Activated CD4-positive, alpha-beta memory T cell treated with anti-CD3 and anti-CD28 coated beads, Interleukin-2, amount 10 ng/mL, durations not matched to agents 7 days and 5 days (primary cell): ENCODE results near the gene AJAP1. TPM values are rescaled to one million over a fixed set of nuclear protein-coding genes. Genes with fewer than 3 reads are reported as not detected.

Experiments
- CTCF ChIA-PET: fragments of 350-600 bp; sonication (Branson Sonifier 250); formaldehyde crosslinking; loops from one replicate; lab custom pipeline; 2021; ENCODE audit warnings: antibody characterized with exemption, inconsistent platforms; lab: Charles Lee
- POLR2A ChIA-PET: fragments of 350-600 bp; sonication (Branson Sonifier 250); formaldehyde crosslinking; loops from one replicate; lab custom pipeline; 2021; ENCODE audit warnings: antibody characterized with exemption; lab: Charles Lee
- DNase-seq: peaks from one replicate; pipeline ENCODE4 v3.0.0-alpha.2; 2020
- H3K27ac Mint-ChIP-seq: one replicate; pipeline ENCODE4 v1.8.0; 2021; ENCODE audit warnings: mild to moderate bottlenecking, mixed read lengths
- H3K27me3 Mint-ChIP-seq: one replicate; pipeline ENCODE4 v1.8.0; 2021; ENCODE audit warnings: mixed read lengths
- H3K36me3 Mint-ChIP-seq: one replicate; pipeline ENCODE4 v1.8.0; 2021; ENCODE audit warnings: low read depth, mixed read lengths
- H3K4me1 Mint-ChIP-seq: one replicate; pipeline ENCODE4 v1.8.0; 2021; ENCODE audit warnings: mixed read lengths
- H3K4me3 Mint-ChIP-seq: one replicate; pipeline ENCODE4 v1.8.0; 2021; ENCODE audit warnings: mild to moderate bottlenecking, mixed read lengths
- H3K9me3 Mint-ChIP-seq: one replicate; pipeline ENCODE4 v1.8.0; 2021; ENCODE audit warnings: mixed read lengths
- total RNA-seq, 2 experiments: library from RNA; stranded (reverse); gene quantifications; one replicate each; pipeline ENCODE4 v1.2.3, GENCODE V29; 2021

Gene AJAP1
- total RNA-seq, 2 experiments from 2014 or later, result not detected

- DNase-seq, result no peak
- H3K9me3 Mint-ChIP-seq, result no peaks in the 10 kb centered on the region
- no peak overlapping the region for H3K27ac Mint-ChIP-seq
- H3K4me1 Mint-ChIP-seq, result no peaks in the 10 kb centered on the region
- POLR2A ChIA-PET, result no interaction called here
- H3K4me3 Mint-ChIP-seq, result no peak overlapping the region
- CTCF ChIA-PET, result no interaction called here
- H3K36me3 Mint-ChIP-seq, result no peaks in the 10 kb centered on the region
- no peaks in the 10 kb centered on the region for H3K27me3 Mint-ChIP-seq
Observed at GRCh38 chr1:4733446-4734177, 79.2 kb downstream of the AJAP1 start.

- no peaks in the 10 kb centered on the region for H3K4me1 Mint-ChIP-seq
- ChIA-PET POLR2A (no interaction called here), CTCF (no interaction called here)
- H3K27me3 Mint-ChIP-seq, result no peaks in the 10 kb centered on the region
- no peak for DNase-seq
- H3K4me3 Mint-ChIP-seq, result no peak overlapping the region
- H3K36me3 Mint-ChIP-seq, result no peaks in the 10 kb centered on the region
- H3K27ac Mint-ChIP-seq, result no peak overlapping the region
- H3K9me3 Mint-ChIP-seq, result no peaks in the 10 kb centered on the region
Observed at GRCh38 chr1:4734219-4734618, 79.8 kb downstream of the AJAP1 start.

- Mint-ChIP-seq H3K4me3 (no peak overlapping the region), H3K27ac (no peak overlapping the region)
Observed at GRCh38 chr1:4734791-4735190, 80.4 kb downstream of the AJAP1 start.

GRCh38 chr1:4736254-4736653, 81.8 kb downstream of the AJAP1 start:
- H3K27me3 Mint-ChIP-seq, result no peaks in the 10 kb centered on the region
- no peak overlapping the region for H3K27ac Mint-ChIP-seq
- no peak for DNase-seq
- CTCF ChIA-PET, result no interaction called here
- H3K9me3 Mint-ChIP-seq, result no peaks in the 10 kb centered on the region
- H3K4me1 Mint-ChIP-seq, result no peaks in the 10 kb centered on the region
- H3K4me3 Mint-ChIP-seq, result no peak overlapping the region
- POLR2A ChIA-PET, result no interaction called here
- no peaks in the 10 kb centered on the region for H3K36me3 Mint-ChIP-seq

More at GRCh38 chr1:4734791-4735190, 80.4 kb downstream of the AJAP1 start:
- DNase-seq, result no peak
- ChIA-PET CTCF (no interaction called here), POLR2A (no interaction called here)
- Mint-ChIP-seq H3K36me3 (no peaks in the 10 kb centered on the region), H3K9me3 (no peaks in the 10 kb centered on the region), H3K4me1 (no peaks in the 10 kb centered on the region), H3K27me3 (no peaks in the 10 kb centered on the region)

GRCh38 chr1:4741876-4742423, 87.5 kb downstream of the AJAP1 start:
- Mint-ChIP-seq H3K4me1 (no peaks in the 10 kb centered on the region), H3K27ac (no peak overlapping the region)
- CTCF ChIA-PET, result no interaction called here

GRCh38 chr1:4743978-4744750, 89.8 kb downstream of the AJAP1 start:
- CTCF ChIA-PET, result no interaction called here
- Mint-ChIP-seq H3K4me1 (no peaks in the 10 kb centered on the region), H3K36me3 (no peaks in the 10 kb centered on the region), H3K9me3 (no peaks in the 10 kb centered on the region), H3K27ac (no peak overlapping the region), H3K4me3 (no peak overlapping the region), H3K27me3 (no peaks in the 10 kb centered on the region)
- DNase-seq, result no peak
- POLR2A ChIA-PET, result no interaction called here

More at GRCh38 chr1:4741876-4742423, 87.5 kb downstream of the AJAP1 start:
- Mint-ChIP-seq H3K9me3 (no peaks in the 10 kb centered on the region), H3K36me3 (no peaks in the 10 kb centered on the region), H3K4me3 (no peak overlapping the region), H3K27me3 (no peaks in the 10 kb centered on the region)
- no peak for DNase-seq
- POLR2A ChIA-PET, result no interaction called here

GRCh38 chr1:4745560-4745959, 91.2 kb downstream of the AJAP1 start:
- DNase-seq, result no peak
- no peak overlapping the region for H3K27ac Mint-ChIP-seq
- H3K36me3 Mint-ChIP-seq, result no peaks in the 10 kb centered on the region
- H3K4me3 Mint-ChIP-seq, result no peak overlapping the region
- no peaks in the 10 kb centered on the region for H3K4me1 Mint-ChIP-seq
- ChIA-PET POLR2A (no interaction called here), CTCF (no interaction called here)
- no peaks in the 10 kb centered on the region for H3K27me3 Mint-ChIP-seq
- H3K9me3 Mint-ChIP-seq, result no peaks in the 10 kb centered on the region

- Mint-ChIP-seq H3K4me1 (no peaks in the 10 kb centered on the region), H3K4me3 (no peak overlapping the region), H3K9me3 (no peaks in the 10 kb centered on the region), H3K27ac (no peak overlapping the region), H3K27me3 (no peaks in the 10 kb centered on the region), H3K36me3 (no peaks in the 10 kb centered on the region)
- DNase-seq, result no peak
- ChIA-PET POLR2A (no interaction called here), CTCF (no interaction called here)
Observed at GRCh38 chr1:4749406-4749805, 95.0 kb downstream of the AJAP1 start.

- ChIA-PET POLR2A (no interaction called here), CTCF (no interaction called here)
- no peak for DNase-seq
- Mint-ChIP-seq H3K36me3 (no peaks in the 10 kb centered on the region), H3K27me3 (no peaks in the 10 kb centered on the region), H3K9me3 (no peaks in the 10 kb centered on the region), H3K4me3 (no peak overlapping the region), H3K4me1 (no peaks in the 10 kb centered on the region), H3K27ac (no peak overlapping the region)
Observed at GRCh38 chr1:4750177-4750576, 95.8 kb downstream of the AJAP1 start.

- POLR2A ChIA-PET, result no interaction called here
- no peak overlapping the region for H3K27ac Mint-ChIP-seq
Observed at GRCh38 chr1:4752059-4752458, 97.7 kb downstream of the AJAP1 start.

GRCh38 chr1:4754816-4755215, 100.4 kb downstream of the AJAP1 start:
- no peaks in the 10 kb centered on the region for H3K4me1 Mint-ChIP-seq
- H3K36me3 Mint-ChIP-seq, result no peaks in the 10 kb centered on the region
- no peak for DNase-seq
- H3K27ac Mint-ChIP-seq, result no peak overlapping the region
- ChIA-PET CTCF (no interaction called here), POLR2A (no interaction called here)
- no peaks in the 10 kb centered on the region for H3K27me3 Mint-ChIP-seq
- H3K4me3 Mint-ChIP-seq, result no peak overlapping the region
- peaks cover 9% of the 10 kb centered on the region for H3K9me3 Mint-ChIP-seq

More at GRCh38 chr1:4752059-4752458, 97.7 kb downstream of the AJAP1 start:
- no peaks in the 10 kb centered on the region for H3K36me3 Mint-ChIP-seq
- H3K27me3 Mint-ChIP-seq, result no peaks in the 10 kb centered on the region
- CTCF ChIA-PET, result interaction anchor here (0.7 kb wide), 1 partner anchor 94 kb away, joined by 4 read pairs; no protein-coding TSS in a partner anchor
- H3K4me1 Mint-ChIP-seq, result no peaks in the 10 kb centered on the region
- no peak for DNase-seq
- no peak overlapping the region for H3K4me3 Mint-ChIP-seq
- H3K9me3 Mint-ChIP-seq, result no peaks in the 10 kb centered on the region

GRCh38 chr1:4755301-4755845, 101.0 kb downstream of the AJAP1 start:
- Mint-ChIP-seq H3K4me3 (no peak overlapping the region), H3K27ac (no peak overlapping the region), H3K27me3 (no peaks in the 10 kb centered on the region), H3K4me1 (no peaks in the 10 kb centered on the region), H3K9me3 (peaks cover 13% of the 10 kb centered on the region), H3K36me3 (no peaks in the 10 kb centered on the region)
- no peak for DNase-seq
- CTCF ChIA-PET, result no interaction called here
- POLR2A ChIA-PET, result no interaction called here

- Mint-ChIP-seq H3K4me1 (no peaks in the 10 kb centered on the region), H3K36me3 (no peaks in the 10 kb centered on the region), H3K4me3 (no peak overlapping the region), H3K27ac (no peak overlapping the region), H3K9me3 (peaks cover 13% of the 10 kb centered on the region), H3K27me3 (no peaks in the 10 kb centered on the region)
- CTCF ChIA-PET, result no interaction called here
- no peak for DNase-seq
- POLR2A ChIA-PET, result no interaction called here
Observed at GRCh38 chr1:4755864-4756504, 101.6 kb downstream of the AJAP1 start.
